Heart left ventricle (tissue), 16 donors: ENCODE data around the gene PCLO. TPM values are rescaled to one million over a fixed set of nuclear protein-coding genes. Genes with fewer than 3 reads are reported as not detected.

ENCODE experiments used
- ATAC-seq, 4 donors: fragments of 200-7000 bp; cut with Tn5 transposase; one replicate each; pipeline ENCODE4 v1.9.1; 2020 to 2022; ENCODE audit warnings: moderate library complexity in 4 of 4, mild to moderate bottlenecking in 3 of 4, moderate number of reproducible peaks in 1 of 4
- DNase-seq, 5 donors: peaks; one replicate each; pipeline ENCODE4 v3.0.0-alpha.2; 2020
- H3K27ac ChIP-seq, 12 donors: fragments of 200-600 bp; sonication (generic) in 4 of 12; one replicate each; pipeline versions ENCODE4 v1.5.0 to v1.8.0; 2016 to 2022; ENCODE audit warnings: mild to moderate bottlenecking in 2 of 12
- H3K27me3 ChIP-seq, 9 donors: fragments of 200-600 bp; sonication (generic) in 2 of 9; one replicate each; pipeline versions ENCODE4 v1.5.1 to v1.8.0; 2016 to 2022; ENCODE audit warnings: mild to moderate bottlenecking in 3 of 9
- H3K36me3 ChIP-seq, 9 donors: fragments of 200-600 bp; sonication (generic) in 2 of 9; one replicate each; pipeline versions ENCODE4 v1.5.0 to v1.8.0; 2018 to 2022; ENCODE audit warnings: mild to moderate bottlenecking in 2 of 9
- H3K4me1 ChIP-seq, 12 donors: fragments of 200-600 bp; sonication (generic) in 4 of 12; one replicate each; pipeline versions ENCODE4 v1.5.0 to v1.8.0; 2016 to 2022; ENCODE audit warnings: mild to moderate bottlenecking in 3 of 12
- H3K4me3 ChIP-seq, 12 donors: fragments of 200-600 bp; sonication (generic) in 4 of 12; one replicate each; pipeline versions ENCODE4 v1.5.0 to v1.8.0; 2017 to 2022; ENCODE audit warnings: mild to moderate bottlenecking in 9 of 12, moderate library complexity in 4 of 12
- H3K9me3 ChIP-seq, 12 donors: fragments of 200-600 bp; sonication (generic) in 4 of 12; one replicate each; pipeline versions ENCODE4 v1.5.0 to v1.8.0; 2016 to 2022; ENCODE audit warnings: mild to moderate bottlenecking in 1 of 12
- CTCF ChIP-seq, 12 donors: fragments of 200-600 bp; sonication (generic) in 4 of 12; IDR thresholded peaks; one replicate each; pipeline versions ENCODE4 v1.5.0 to v1.8.0; 2018 to 2022; ENCODE audit warnings: antibody characterized with exemption in 12 of 12, mild to moderate bottlenecking in 5 of 12
- POLR2A ChIP-seq, 2 donors: fragments of 450-650 bp; IDR thresholded peaks; one replicate each; pipeline ENCODE4 v1.6.1; 2017; ENCODE audit warnings: antibody characterized with exemption in 2 of 2, mild to moderate bottlenecking in 2 of 2, moderate library complexity in 2 of 2
- WGBS, 4 donors: extraction: QIAGEN DNeasy Blood & Tissue Kit in 2 of 4; methylation state at CpG; one replicate each; pipeline versions ENCODE4 v1.1.5 to v1.1.7; 2013 to 2018; 5-methylcytosine and 5-hydroxymethylcytosine counted together
- intact Hi-C, 10 donors: fragments of 100-400 bp; cut with DNase I; formaldehyde crosslinking; loops; one replicate each; pipeline versions ENCODE4 v1.11.1 to v1.14.2; 2022
- polyA plus RNA-seq, 2 donors: library from polyadenylated mRNA; stranded (reverse); fragments of 200-250 nt; gene quantifications; one replicate each; pipeline ENCODE4 v1.2.3, GENCODE V29; 2013
- total RNA-seq, 9 donors: library from RNA; depleted of rRNA in 2 of 9; stranded (reverse); fragments of >200 nt in 2 of 9; fragmentation: NEBNext Ultra II Directional in 3 of 9; extraction: Animal tissue kit (Norgen Biotek cat#: 25700) in 3 of 9; gene quantifications; one replicate each; pipeline versions ENCODE4 v1.1.0 to v1.2.4, GENCODE V29; 2016 to 2023
- donor health status: ischemic (EF 13 %, LVEDD 7.1; RV severe dilation, severe dysfunction).
- donor health status: healthy with polysubstance abuse.
- donor health status: DM: no; HTN: yes; CAD: no.
- donor health status: DM: no; HTN: no; CAD: no.
- donor health status: ischemic (EF 25% LVEDD 6.9; RV normal size, moderate dysfunction).
- donor health status: ischemic (EF 25% LVEDD 5.7; RV mildly dilated, moderate dysfunction).
- donor health status: healthy.
- donor health status: DM: yes; HTN: yes; CAD: no.
- donor health status: ischemic (EF 35%, LVEDD 5.7; RV mildly dilated, moderate dysfunction).
- donor health status: nonischemic (EF 11% LVEDD 7.7; RV severe dilation, severe dysfunction).
- donor health status: DM: yes; HTN: yes; CAD: no.
- donor health status: PGD.
- donor health status: ischemic (EF 29% LVEDD 5.4; RV normal size, mild dysfunction).
- donor health status: nonischemic (EF 23%, LVEDD 6.1; RV moderate dilation, normal function).

The PCLO gene
- total and polyA plus RNA-seq, 11 donors: 0.21 to 9.3 (median 2.9) TPM

GRCh38 chr7:82816272-82816671, 346.4 kb downstream of the PCLO start:
- no peaks in the 10 kb centered on the region for H3K27me3 ChIP-seq
- no peak for TF ChIP-seq CTCF (IDR thresholded peaks at IDR 0.05)
- TF ChIP-seq POLR2A (IDR thresholded peaks at IDR 0.05): no peak
- no peak overlapping the region for H3K27ac ChIP-seq
- ATAC-seq (no peak), DNase-seq (no peak)
- H3K4me3 ChIP-seq: no peak overlapping the region
- no peaks in the 10 kb centered on the region for H3K4me1 ChIP-seq
- intact Hi-C loops: loop anchor here in 4 of 10 donors (10.0 kb wide), 3 partner anchors 259 to 839 kb away; no protein-coding TSS in a partner anchor
- no peaks in the 10 kb centered on the region for H3K36me3 ChIP-seq
- H3K9me3 ChIP-seq: no peaks in the 10 kb centered on the region

DNA sequence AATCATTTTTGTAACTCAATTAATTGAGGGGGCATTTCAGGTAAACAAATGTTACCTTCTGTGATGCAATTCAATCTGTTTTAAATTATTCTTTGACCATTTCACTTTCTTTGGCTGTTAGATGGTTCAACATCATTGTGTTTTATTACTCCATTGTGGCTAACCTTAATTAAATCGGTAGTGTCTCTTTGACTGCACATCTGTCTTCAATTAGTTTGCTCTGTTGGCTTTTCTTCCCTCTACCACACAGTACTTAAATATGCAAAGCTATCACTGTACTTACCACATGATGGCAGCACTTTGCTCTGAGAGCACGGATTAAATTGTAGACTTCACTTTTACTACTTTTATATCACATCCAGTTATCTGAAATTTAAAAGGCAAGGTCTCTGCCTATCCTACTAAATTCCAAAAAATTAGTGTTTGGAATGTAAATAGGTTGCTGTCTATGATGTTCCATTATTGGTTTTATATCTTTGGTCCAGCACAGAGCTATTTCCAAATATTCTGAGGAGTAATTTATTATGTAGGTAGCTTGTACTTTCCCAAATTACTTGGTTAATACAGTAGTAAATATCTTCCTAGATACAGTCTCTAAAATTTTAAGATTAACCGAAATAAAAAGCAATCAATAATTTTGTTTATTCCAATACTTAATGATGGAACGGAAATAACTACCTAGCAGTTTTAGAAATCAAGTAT, 352.0 kb downstream of the PCLO start:
- intact Hi-C loops: loop anchor here in 9 of 10 donors (2.0 to 10.0 kb wide), 6 partner anchors 264 to 844 kb away; no protein-coding TSS in a partner anchor
- H3K27ac ChIP-seq: no peak overlapping the region
- no peak for DNase-seq
- peak in 2 of 4 donors; percentile 55 to 61 for ATAC-seq
- H3K4me1 ChIP-seq: no peaks in the 10 kb centered on the region
- H3K36me3 ChIP-seq: no peaks in the 10 kb centered on the region
- peak; percentile 30 to 67 (median 47) for TF ChIP-seq CTCF (IDR thresholded peaks at IDR 0.05)
- no peak for TF ChIP-seq POLR2A (IDR thresholded peaks at IDR 0.05)
- H3K4me3 ChIP-seq: no peak overlapping the region
- H3K27me3 ChIP-seq: no peaks in the 10 kb centered on the region
- 17 to 30% (median 24%) methylated on average over 4 of the region's 4 CpGs for WGBS, 4 donors
- no peaks in the 10 kb centered on the region for H3K9me3 ChIP-seq

DNA sequence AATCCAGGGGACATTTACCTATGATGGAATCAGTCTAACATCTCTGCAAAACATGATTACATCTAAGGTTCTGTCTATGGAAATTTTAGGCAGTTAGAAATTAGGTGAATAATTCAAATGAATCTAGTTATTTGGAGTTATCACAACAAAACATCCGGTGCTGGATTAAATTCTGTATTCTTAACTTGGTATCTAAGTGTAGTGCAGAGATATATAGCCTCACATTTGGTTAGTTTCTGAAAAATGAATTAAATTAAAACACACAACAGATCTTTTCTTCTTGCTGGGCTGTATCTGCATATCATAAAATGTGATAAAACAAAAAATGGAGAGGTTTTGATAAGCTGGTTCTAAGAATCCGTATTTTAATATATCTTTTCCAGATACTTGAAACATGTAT, 354.1 kb downstream of the PCLO start:
- ATAC-seq: no peak
- WGBS, 4 donors: 73 to 79% (median 75%) methylated on average over 2 of the region's 2 CpGs
- Histone ChIP-seq H3K4me1 (no peaks in the 10 kb centered on the region), H3K27ac (no peak overlapping the region), H3K9me3 (no peaks in the 10 kb centered on the region), H3K27me3 (no peaks in the 10 kb centered on the region), H3K4me3 (no peak overlapping the region), H3K36me3 (no peaks in the 10 kb centered on the region)
- no peak for TF ChIP-seq POLR2A (IDR thresholded peaks at IDR 0.05)
- no peak for TF ChIP-seq CTCF (IDR thresholded peaks at IDR 0.05)
- DNase-seq: no peak
- intact Hi-C loops: no loop called here

GRCh38 chr7:82805527-82805960, 357.1 kb downstream of the PCLO start:
- H3K36me3 ChIP-seq: no peaks in the 10 kb centered on the region
- no peaks in the 10 kb centered on the region for H3K27me3 ChIP-seq
- DNase-seq (peak in 1 of 5 donors; percentile 27), ATAC-seq (peak in 1 of 4 donors; percentile 33)
- TF ChIP-seq CTCF (IDR thresholded peaks at IDR 0.05): no peak
- TF ChIP-seq POLR2A (IDR thresholded peaks at IDR 0.05): no peak
- no peaks in the 10 kb centered on the region for H3K4me1 ChIP-seq
- no peaks in the 10 kb centered on the region for H3K9me3 ChIP-seq
- intact Hi-C loops: no loop called here
- no peak overlapping the region for H3K4me3 ChIP-seq
- H3K27ac ChIP-seq: no peak overlapping the region
- WGBS, 4 donors: 27 to 43% (median 35%) methylated on average over 5 of the region's 5 CpGs
